HepG2 (cell line): ENCODE results near the gene LSM12. TPM values are rescaled to one million over a fixed set of nuclear protein-coding genes. Genes with fewer than 3 reads are reported as not detected.
A peak's percentile ranks its signal among the peaks of the same experiment; 100 is the strongest.

Experiments
- GATAD2A ChIP-seq: IDR thresholded peaks from 2 replicates; pipeline ENCODE4 v1.6.1; 2016
- GZF1 ChIP-seq: sonication (generic); formaldehyde crosslinking; IDR thresholded peaks from 2 replicates; pipeline ENCODE4 v1.5.1; 2020; ENCODE audit warnings: mild to moderate bottlenecking, missing genetic modification reagents
- HNRNPLL ChIP-seq: fragments of 200-400 bp; formaldehyde crosslinking; IDR thresholded peaks from 2 replicates; pipeline ENCODE4 v1.6.1; 2017; ENCODE audit warnings: mild to moderate bottlenecking, low read depth, low read length; ENCODE audit not compliant: poor library complexity, severe bottlenecking
- KAT7 ChIP-seq: IDR thresholded peaks from 2 replicates; pipeline ENCODE4 v1.6.1; 2018; ENCODE audit warnings: borderline replicate concordance, missing compliant biosample characterization
- RNF2 ChIP-seq: fragments of 450-650 bp; conservative IDR thresholded peaks from 2 replicates; pipeline ENCODE4 v1.6.1; 2016; ENCODE audit warnings: low read depth
- SAFB2 ChIP-seq: sonication (generic); formaldehyde crosslinking; IDR thresholded peaks from 2 replicates; pipeline ENCODE4 v1.5.1; 2020; ENCODE audit warnings: missing genetic modification reagents, low read depth, mild to moderate bottlenecking, borderline replicate concordance
- SP1 ChIP-seq, 2 experiments: fragments of 450-650 bp in 1 of 2; sonication (generic) in 1 of 2; formaldehyde crosslinking in 1 of 2; IDR thresholded peaks; 2 replicates each; pipeline versions ENCODE4 v1.4.0 to v1.6.1; 2016 to 2020; ENCODE audit warnings: missing genetic modification reagents in 1 of 2
- TRIM24 ChIP-seq: sonication (generic); formaldehyde crosslinking; IDR thresholded peaks from 2 replicates; pipeline ENCODE4 v1.8.0; 2022; ENCODE audit warnings: mild to moderate bottlenecking, missing genetic modification reagents
- ZNF24 ChIP-seq: fragments of 450-650 bp; IDR thresholded peaks from 2 replicates; pipeline ENCODE4 v1.6.1; 2017; ENCODE audit warnings: antibody characterized with exemption, mild to moderate bottlenecking
- ZNF552 ChIP-seq: sonication (generic); formaldehyde crosslinking; IDR thresholded peaks from 2 replicates; pipeline ENCODE4 v1.9.0; 2022; ENCODE audit warnings: missing genetic modification reagents, mild to moderate bottlenecking, borderline replicate concordance
- ZNF577 ChIP-seq: sonication (generic); formaldehyde crosslinking; IDR thresholded peaks from 2 replicates; pipeline ENCODE4 v1.4.0; 2020; ENCODE audit warnings: mild to moderate bottlenecking, low read depth, missing genetic modification reagents, borderline replicate concordance
- ZNF598 ChIP-seq: sonication (generic); formaldehyde crosslinking; IDR thresholded peaks from 2 replicates; pipeline ENCODE4 v1.5.1; 2020; ENCODE audit warnings: mild to moderate bottlenecking, missing genetic modification reagents, borderline replicate concordance
- polyA plus RNA-seq, 8 experiments: library from polyadenylated mRNA; depleted of rRNA in 3 of 8; stranded (reverse) in 7 of 8; unstranded in 1 of 8; fragments of >200 nt; fragmentation: Illumina TruSeq in 4 of 8; extraction: Trizol in 4 of 8; gene quantifications; 2 replicates each; pipeline versions ENCODE4 v1.2.1 to v1.2.3, GENCODE V29; 2011 to 2016; ENCODE audit warnings: low read depth in 4 of 8, missing spikeins in 1 of 8, mixed read lengths in 1 of 8; ENCODE audit not compliant: insufficient read depth in 1 of 8
- total RNA-seq, 5 experiments: library from RNA; depleted of rRNA; stranded (reverse); fragments of >200 nt; fragmentation: Illumina TruSeq; extraction: Trizol; gene quantifications; 2 replicates each; pipeline ENCODE4 v1.2.3, GENCODE V29; 2016; ENCODE audit warnings: low read depth in 1 of 5
- TF ChIP-seq, protein P1 (sequence below): sonication (generic); formaldehyde crosslinking; conservative IDR thresholded peaks from 2 replicates; pipeline ENCODE4 v1.8.0; 2022; ENCODE audit warnings: missing genetic modification reagents
- TF ChIP-seq, protein P2 (sequence below): sonication (generic); formaldehyde crosslinking; IDR thresholded peaks from 2 replicates; pipeline ENCODE4 v1.4.0; 2020; ENCODE audit warnings: missing genetic modification reagents, mild to moderate bottlenecking, borderline replicate concordance
- TF ChIP-seq, protein P3 (sequence below): sonication (generic); formaldehyde crosslinking; IDR thresholded peaks from 2 replicates; pipeline ENCODE4 v1.4.0; 2020; ENCODE audit warnings: missing genetic modification reagents, mild to moderate bottlenecking, borderline replicate concordance
- TF ChIP-seq, protein P4 (sequence below): sonication (generic); formaldehyde crosslinking; IDR thresholded peaks from 2 replicates; pipeline ENCODE4 v1.4.0; 2020; ENCODE audit warnings: mild to moderate bottlenecking, missing genetic modification reagents

Gene LSM12
- total and polyA plus RNA-seq, 2 of the 13 experiments (the other 11 are each of a cell fraction or from before 2014, with no cell fraction given) = 52.8 to 55.7 TPM

DNA sequence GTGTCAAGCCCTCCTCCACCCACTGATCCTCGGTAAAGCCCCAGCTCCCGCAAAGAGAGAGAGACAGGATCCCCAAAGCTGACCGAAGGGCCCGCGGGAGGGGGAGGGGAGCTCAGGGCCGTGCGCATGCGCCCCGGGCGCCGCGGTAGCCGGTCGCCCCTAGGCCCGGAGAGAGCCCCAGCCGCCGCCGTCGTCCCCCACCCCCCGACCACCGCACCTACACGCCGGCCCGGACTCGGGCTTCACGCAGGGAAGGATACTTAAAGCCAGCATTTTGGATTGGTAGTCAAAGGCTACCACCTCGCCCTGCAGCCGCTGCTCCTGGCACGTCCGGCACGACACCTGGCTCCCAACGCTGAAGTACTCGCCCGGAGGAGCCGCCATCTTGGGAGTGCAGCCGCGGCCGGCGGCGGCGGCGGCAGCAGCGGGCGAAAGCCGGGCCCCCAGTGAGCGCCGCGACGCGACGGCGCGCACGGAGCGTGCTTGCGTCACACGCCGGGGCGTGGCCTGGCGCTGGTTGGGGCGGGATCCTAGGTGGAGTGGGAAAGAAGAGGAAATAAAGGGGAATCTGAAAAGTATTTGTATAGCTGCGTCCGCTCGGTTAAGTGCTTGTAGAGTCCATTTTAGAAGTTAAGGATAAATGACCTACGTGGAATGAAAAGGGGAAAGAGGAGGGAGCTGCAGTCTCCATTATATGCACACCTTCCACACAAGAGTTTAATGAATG is at the start of gene LSM12 (continued):
- TF ChIP-seq, protein P1, sequence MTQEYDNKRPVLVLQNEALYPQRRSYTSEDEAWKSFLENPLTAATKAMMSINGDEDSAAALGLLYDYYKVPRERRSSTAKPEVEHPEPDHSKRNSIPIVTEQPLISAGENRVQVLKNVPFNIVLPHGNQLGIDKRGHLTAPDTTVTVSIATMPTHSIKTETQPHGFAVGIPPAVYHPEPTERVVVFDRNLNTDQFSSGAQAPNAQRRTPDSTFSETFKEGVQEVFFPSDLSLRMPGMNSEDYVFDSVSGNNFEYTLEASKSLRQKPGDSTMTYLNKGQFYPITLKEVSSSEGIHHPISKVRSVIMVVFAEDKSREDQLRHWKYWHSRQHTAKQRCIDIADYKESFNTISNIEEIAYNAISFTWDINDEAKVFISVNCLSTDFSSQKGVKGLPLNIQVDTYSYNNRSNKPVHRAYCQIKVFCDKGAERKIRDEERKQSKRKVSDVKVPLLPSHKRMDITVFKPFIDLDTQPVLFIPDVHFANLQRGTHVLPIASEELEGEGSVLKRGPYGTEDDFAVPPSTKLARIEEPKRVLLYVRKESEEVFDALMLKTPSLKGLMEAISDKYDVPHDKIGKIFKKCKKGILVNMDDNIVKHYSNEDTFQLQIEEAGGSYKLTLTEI = no peak
- no peak for TF ChIP-seq ZNF577 (CRISPR knock-in tag)
- TF ChIP-seq TRIM24 (CRISPR knock-in tag) = no peak
- TF ChIP-seq, protein P2, sequence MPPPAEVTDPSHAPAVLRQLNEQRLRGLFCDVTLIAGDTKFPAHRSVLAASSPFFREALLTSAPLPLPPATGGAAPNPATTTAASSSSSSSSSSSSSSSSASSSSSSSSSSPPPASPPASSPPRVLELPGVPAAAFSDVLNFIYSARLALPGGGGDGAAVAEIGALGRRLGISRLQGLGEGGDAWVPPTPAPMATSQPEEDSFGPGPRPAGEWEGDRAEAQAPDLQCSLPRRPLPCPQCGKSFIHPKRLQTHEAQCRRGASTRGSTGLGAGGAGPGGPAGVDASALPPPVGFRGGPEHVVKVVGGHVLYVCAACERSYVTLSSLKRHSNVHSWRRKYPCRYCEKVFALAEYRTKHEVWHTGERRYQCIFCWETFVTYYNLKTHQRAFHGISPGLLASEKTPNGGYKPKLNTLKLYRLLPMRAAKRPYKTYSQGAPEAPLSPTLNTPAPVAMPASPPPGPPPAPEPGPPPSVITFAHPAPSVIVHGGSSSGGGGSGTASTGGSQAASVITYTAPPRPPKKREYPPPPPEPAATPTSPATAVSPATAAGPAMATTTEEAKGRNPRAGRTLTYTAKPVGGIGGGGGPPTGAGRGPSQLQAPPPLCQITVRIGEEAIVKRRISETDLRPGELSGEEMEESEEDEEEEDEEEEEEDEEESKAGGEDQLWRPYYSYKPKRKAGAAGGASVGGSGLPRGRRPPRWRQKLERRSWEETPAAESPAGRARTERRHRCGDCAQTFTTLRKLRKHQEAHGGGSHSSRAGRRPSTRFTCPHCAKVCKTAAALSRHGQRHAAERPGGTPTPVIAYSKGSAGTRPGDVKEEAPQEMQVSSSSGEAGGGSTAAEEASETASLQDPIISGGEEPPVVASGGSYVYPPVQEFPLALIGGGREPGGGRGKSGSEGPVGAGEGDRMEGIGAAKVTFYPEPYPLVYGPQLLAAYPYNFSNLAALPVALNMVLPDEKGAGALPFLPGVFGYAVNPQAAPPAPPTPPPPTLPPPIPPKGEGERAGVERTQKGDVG (CRISPR knock-in tag) = no peak
- TF ChIP-seq HNRNPLL = peak; percentile 88
- no peak for TF ChIP-seq RNF2
- TF ChIP-seq, protein P3, sequence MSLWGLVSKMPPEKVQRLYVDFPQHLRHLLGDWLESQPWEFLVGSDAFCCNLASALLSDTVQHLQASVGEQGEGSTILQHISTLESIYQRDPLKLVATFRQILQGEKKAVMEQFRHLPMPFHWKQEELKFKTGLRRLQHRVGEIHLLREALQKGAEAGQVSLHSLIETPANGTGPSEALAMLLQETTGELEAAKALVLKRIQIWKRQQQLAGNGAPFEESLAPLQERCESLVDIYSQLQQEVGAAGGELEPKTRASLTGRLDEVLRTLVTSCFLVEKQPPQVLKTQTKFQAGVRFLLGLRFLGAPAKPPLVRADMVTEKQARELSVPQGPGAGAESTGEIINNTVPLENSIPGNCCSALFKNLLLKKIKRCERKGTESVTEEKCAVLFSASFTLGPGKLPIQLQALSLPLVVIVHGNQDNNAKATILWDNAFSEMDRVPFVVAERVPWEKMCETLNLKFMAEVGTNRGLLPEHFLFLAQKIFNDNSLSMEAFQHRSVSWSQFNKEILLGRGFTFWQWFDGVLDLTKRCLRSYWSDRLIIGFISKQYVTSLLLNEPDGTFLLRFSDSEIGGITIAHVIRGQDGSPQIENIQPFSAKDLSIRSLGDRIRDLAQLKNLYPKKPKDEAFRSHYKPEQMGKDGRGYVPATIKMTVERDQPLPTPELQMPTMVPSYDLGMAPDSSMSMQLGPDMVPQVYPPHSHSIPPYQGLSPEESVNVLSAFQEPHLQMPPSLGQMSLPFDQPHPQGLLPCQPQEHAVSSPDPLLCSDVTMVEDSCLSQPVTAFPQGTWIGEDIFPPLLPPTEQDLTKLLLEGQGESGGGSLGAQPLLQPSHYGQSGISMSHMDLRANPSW (CRISPR knock-in tag) = no peak; the same call in 1 of the 2 replicates
- no peak for TF ChIP-seq GZF1 (CRISPR knock-in tag)
- TF ChIP-seq ZNF552 = no peak
- TF ChIP-seq ZNF24 = 0 out of 2 replicates have a peak, but pooled peaks have one; percentile 43
- TF ChIP-seq GATAD2A (CRISPR knock-in tag) = no peak
- peak; percentile 81 for TF ChIP-seq SAFB2 (CRISPR knock-in tag)
- no peak for TF ChIP-seq SP1 (IDR thresholded peaks at IDR 0.05)
- peak; percentile 73 for TF ChIP-seq SP1 (CRISPR knock-in tag; IDR thresholded peaks at IDR 0.05)
- TF ChIP-seq KAT7 (CRISPR knock-in tag) = no peak
- no peak for TF ChIP-seq ZNF598 (CRISPR knock-in tag)
- TF ChIP-seq, protein P4, sequence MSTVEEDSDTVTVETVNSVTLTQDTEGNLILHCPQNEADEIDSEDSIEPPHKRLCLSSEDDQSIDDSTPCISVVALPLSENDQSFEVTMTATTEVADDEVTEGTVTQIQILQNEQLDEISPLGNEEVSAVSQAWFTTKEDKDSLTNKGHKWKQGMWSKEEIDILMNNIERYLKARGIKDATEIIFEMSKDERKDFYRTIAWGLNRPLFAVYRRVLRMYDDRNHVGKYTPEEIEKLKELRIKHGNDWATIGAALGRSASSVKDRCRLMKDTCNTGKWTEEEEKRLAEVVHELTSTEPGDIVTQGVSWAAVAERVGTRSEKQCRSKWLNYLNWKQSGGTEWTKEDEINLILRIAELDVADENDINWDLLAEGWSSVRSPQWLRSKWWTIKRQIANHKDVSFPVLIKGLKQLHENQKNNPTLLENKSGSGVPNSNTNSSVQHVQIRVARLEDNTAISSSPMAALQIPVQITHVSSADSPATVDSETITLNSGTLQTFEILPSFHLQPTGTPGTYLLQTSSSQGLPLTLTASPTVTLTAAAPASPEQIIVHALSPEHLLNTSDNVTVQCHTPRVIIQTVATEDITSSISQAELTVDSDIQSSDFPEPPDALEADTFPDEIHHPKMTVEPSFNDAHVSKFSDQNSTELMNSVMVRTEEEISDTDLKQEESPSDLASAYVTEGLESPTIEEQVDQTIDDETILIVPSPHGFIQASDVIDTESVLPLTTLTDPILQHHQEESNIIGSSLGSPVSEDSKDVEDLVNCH (CRISPR knock-in tag) = no peak; the same call in 1 of the 2 replicates
